GM21717 (cell line): Measurements from ENCODE around the gene NPBWR2.

ENCODE experiments used
- ATAC-seq: cut with Tn5 transposase; IDR thresholded peaks from one replicate; pipeline ENCODE4 v1.9.1; 2021; ENCODE audit warnings: mild to moderate bottlenecking, moderate library complexity; ENCODE audit not compliant: unreplicated experiment

NPBWR2 gene

DNA sequence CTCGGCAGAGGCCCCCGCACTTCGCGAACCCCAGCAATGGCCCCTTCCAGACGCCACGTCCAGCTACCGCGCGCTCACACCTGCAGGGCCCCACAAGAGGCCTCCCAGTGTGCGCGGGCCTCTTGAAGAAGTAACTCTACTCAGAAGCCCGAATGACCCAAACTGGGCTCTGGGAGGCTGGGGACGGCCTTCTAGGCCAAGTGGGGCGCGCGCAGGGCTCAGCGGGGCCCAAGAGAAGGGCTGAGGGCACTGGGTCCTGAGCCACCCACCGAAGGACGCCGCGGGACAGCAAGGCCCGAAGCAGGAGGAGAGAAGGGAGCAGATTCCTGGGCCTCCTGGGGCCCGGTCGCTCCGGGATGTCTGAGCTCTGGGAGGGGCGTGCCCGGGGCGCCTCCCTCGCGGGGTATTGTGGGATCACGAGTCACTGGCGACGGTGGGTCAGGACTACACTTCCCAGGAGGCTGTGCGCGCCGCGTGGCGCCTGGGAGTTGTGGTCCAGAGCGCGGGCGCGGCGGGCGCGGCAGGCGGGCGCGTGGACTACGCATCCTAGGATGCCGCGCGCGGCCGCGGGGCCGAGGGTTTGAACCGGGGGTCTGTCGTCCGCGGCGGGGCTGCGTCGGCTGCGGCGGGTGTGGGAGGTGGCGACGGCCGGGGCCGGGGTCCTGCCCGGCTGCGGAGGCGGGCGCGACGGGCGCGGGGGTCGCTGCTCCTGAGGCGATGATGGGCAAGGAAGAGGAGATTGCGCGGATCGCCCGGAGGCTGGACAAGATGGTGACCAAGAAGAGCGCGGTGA, 44.6 kb downstream of the NPBWR2 start, which contains the start of gene TCEA2:
TSS of gene TCEA2 (plus strand) at position 603 of the 793 bp plus-strand sequence. CDS start at position 718, 115 bp downstream.
- ATAC-seq: peak; percentile 75

DNA sequence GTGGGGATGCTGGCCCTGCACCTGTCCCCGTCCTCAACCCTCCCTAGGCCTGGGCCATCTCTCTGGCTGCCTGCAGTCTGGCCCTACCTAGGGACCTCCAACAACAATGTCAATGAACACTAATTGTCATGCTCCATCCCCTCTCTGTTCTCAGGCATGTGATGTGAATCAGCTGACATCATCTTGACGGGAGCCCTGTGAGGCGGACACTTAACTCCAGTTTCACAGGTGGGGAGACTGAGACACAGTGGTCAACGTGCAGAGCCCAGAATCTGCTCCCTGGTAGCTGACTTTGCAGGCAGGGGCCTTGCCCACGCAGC, 45.1 kb downstream of the NPBWR2 start:
- no peak for ATAC-seq

- ATAC-seq: no peak
These were observed 48.8 kb downstream of the NPBWR2 start for GRCh38 chr20:64058536-64058935.

DNA sequence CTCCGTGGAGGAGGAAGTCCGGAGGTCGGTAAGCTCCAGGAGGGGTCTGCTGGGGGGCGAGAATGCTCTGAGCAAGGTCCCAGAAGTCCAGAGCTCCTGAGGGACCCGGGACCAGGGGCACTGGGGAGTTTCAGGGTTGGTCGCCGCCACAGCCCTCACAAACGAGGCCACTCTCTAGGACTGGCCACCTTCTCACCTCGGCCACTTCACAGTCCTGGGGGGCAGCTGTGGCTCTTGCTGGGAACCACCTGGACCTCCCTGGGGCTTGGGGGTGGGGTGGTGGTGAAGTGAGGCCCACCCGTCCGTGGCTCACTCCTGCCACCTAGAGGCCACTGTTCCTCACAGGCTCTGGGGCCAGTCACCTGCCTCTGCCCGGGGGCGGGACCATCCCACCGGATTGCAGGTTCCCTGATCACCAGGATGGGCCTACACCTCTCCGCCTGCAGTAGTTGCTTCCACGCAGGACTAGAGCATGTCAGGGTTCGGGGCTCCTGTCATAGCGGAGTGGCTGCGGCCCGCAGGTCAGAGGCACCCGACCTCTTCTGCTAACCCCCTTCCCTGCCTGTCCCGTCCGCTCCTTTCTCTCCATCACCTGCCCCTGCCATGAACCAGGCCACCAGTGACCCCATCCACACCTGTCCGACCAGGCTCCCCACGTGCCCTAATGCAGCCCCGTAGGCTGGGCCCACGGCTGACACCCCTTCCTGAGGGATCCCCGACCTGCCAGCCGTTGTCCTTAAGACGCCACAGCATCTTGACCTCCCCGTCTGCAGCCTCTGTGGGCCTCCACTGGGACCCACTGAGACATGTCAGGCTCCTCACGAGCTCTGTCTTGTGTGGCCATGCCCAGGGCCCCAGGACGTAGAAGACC, 49.5 kb downstream of the NPBWR2 start:
- ATAC-seq: no peak

GRCh38 chr20:64056889-64057627, 50.3 kb downstream of the NPBWR2 start:
- ATAC-seq: no peak

DNA sequence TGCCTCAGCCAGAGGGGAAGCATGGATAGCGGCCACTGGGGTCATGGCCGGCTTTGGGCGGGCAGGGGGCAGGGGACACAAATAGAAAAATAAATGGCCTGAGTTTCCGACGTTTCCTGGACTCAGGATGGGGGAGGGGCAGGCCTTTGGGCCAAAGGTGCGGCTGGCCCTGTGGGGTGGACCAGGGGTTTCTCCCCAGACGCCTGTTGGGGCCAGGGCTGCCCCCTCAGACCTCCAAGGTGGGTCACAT, 50.8 kb downstream of the NPBWR2 start:
- no peak for ATAC-seq

- no peak for ATAC-seq
These were observed 51.3 kb downstream of the NPBWR2 start for GRCh38 chr20:64055893-64056638.

- no peak for ATAC-seq
These were observed 51.9 kb downstream of the NPBWR2 start for GRCh38 chr20:64055396-64055892.

- ATAC-seq: no peak
These were observed 53.3 kb downstream of the NPBWR2 start for GRCh38 chr20:64053841-64054661.
